NCI-H510A treated with DMSO at 0.1 percent for 48 hours (cell line): Measurements from ENCODE around the gene NDC80.
A peak's percentile ranks its signal among the peaks of the same experiment; 100 is the strongest.
"Not testable (repeated sequence)": the region's sequence is repeated elsewhere in the genome, so short reads cannot be mapped to it uniquely, and the experiment has no call there.

ENCODE experiments used
- DNase-seq: peaks from one replicate; lab custom pipeline; 2025; lab: John Stamatoyannopoulos, UW

Gene NDC80

GRCh38 chr18:2571200-2572170 is at the start of gene NDC80, which contains the start of gene METTL4:
NDC80 (plus strand) TSS chr18:2571557; CDS start chr18:2572986, 1,429 bp downstream.
METTL4 (minus strand) TSS chr18:2571505; CDS start chr18:2567216, 4,289 bp downstream.
- peak; percentile 74 for DNase-seq

GRCh38 chr18:2522112-2522511 is 49.2 kb upstream of the NDC80 start:
- peak; percentile 44 for DNase-seq

- not testable (repeated sequence) for DNase-seq
These were observed 46.6 kb upstream of the NDC80 start for GRCh38 chr18:2524794-2525198.

GRCh38 chr18:2526329-2526728 is 45.0 kb upstream of the NDC80 start:
- DNase-seq = peak; percentile 19

- DNase-seq = no peak
These were observed 42.2 kb upstream of the NDC80 start for GRCh38 chr18:2529154-2529553.

GRCh38 chr18:2531751-2532150 is 39.6 kb upstream of the NDC80 start:
- DNase-seq = no peak

GRCh38 chr18:2532797-2533196 is 38.6 kb upstream of the NDC80 start:
- DNase-seq = no peak

- no peak for DNase-seq
These were observed 36.5 kb upstream of the NDC80 start for GRCh38 chr18:2534906-2535305.

- DNase-seq = no peak
These were observed 35.9 kb upstream of the NDC80 start for GRCh38 chr18:2535419-2535910.

- DNase-seq = no peak
These were observed 35.3 kb upstream of the NDC80 start for GRCh38 chr18:2536063-2536462.

GRCh38 chr18:2536493-2536892 is 34.9 kb upstream of the NDC80 start:
- DNase-seq = no peak

GRCh38 chr18:2537296-2537695 is 34.1 kb upstream of the NDC80 start:
- no peak for DNase-seq

- no peak for DNase-seq
These were observed 33.1 kb upstream of the NDC80 start for GRCh38 chr18:2538236-2538635.

GRCh38 chr18:2538844-2539243 is 32.5 kb upstream of the NDC80 start:
- peak; percentile 54 for DNase-seq

- DNase-seq = no peak
These were observed 30.8 kb upstream of the NDC80 start for GRCh38 chr18:2540575-2540974.

- peak; percentile 76 for DNase-seq
These were observed 29.3 kb upstream of the NDC80 start for GRCh38 chr18:2541925-2542563.

- DNase-seq = no peak
These were observed 26.2 kb upstream of the NDC80 start for GRCh38 chr18:2545155-2545554.

GRCh38 chr18:2547477-2548087 is 23.8 kb upstream of the NDC80 start:
- DNase-seq = peak; percentile 46

GRCh38 chr18:2549462-2549861 is 21.9 kb upstream of the NDC80 start:
- DNase-seq = no peak

GRCh38 chr18:2551425-2551824 is 19.9 kb upstream of the NDC80 start:
- DNase-seq = no peak

GRCh38 chr18:2554696-2555095 is 16.7 kb upstream of the NDC80 start:
- DNase-seq = no peak

- no peak for DNase-seq
These were observed 15.5 kb upstream of the NDC80 start for GRCh38 chr18:2555895-2556294.
